Osteocyte (in vitro differentiated cells): ENCODE measurements around the gene IL17A. TPM values are rescaled to one million over a fixed set of nuclear protein-coding genes. Genes with fewer than 3 reads are reported as not detected.

Experiments
- microRNA-seq: library from miRNA; unstranded; fragments of <30 nt; microRNA quantifications from one replicate; pipeline ENCODE4 v1.1.0, GENCODE V29; 2020; ENCODE audit not compliant: unreplicated experiment
- total RNA-seq: library from RNA; stranded (reverse); gene quantifications from 2 replicates; pipeline ENCODE4 v1.2.1, GENCODE V29; 2021

IL17A gene
- total RNA-seq, 1 donor from 2014 or later: not detected

Small RNA genes within 50 kb of the gene (microRNA-seq; reads per million reads assigned to microRNA genes)
- gene MIR133B: not detected
- not detected for gene MIR206

Other genes starting within 250 kb of the IL17A start
- not detected in 2 replicates for gene PKHD1, start 98.8 kb upstream of the IL17A start, total RNA-seq
- not detected in 2 replicates for gene IL17F, start 58.1 kb downstream of the IL17A start, total RNA-seq
- 32.1 and 32.6 TPM in 2 replicates for gene MCM3, start 98.4 kb downstream of the IL17A start, total RNA-seq
- 13.1 and 13.4 TPM in 2 replicates for gene PAQR8, start 175.8 kb downstream of the IL17A start, total RNA-seq
- gene EFHC1, start 234.0 kb downstream of the IL17A start, total RNA-seq: 28.9 and 33.8 TPM in 2 replicates